Activated B cell treated with CpG ODN at 0.5 μM for 24 hours (primary cell): Measurements from ENCODE around the gene TMEM151A. TPM values are rescaled to one million over a fixed set of nuclear protein-coding genes. Genes with fewer than 3 reads are reported as not detected.
A peak's percentile ranks its signal among the peaks of the same experiment; 100 is the strongest.
"Not testable (repeated sequence)": the region's sequence is repeated elsewhere in the genome, so short reads cannot be mapped to it uniquely, and the experiment has no call there.

ENCODE experiments used
- ATAC-seq: fragments of 200-7000 bp; cut with Tn5 transposase; one replicate; pipeline ENCODE4 v1.10.0; 2021; ENCODE audit warnings: low read depth, mild to moderate bottlenecking, moderate library complexity
- CTCF ChIA-PET: fragments of 350-600 bp; sonication (Branson Sonifier 250); formaldehyde crosslinking; loops from one replicate; lab custom pipeline; 2021; ENCODE audit warnings: antibody characterized with exemption; lab: Charles Lee
- POLR2A ChIA-PET: fragments of 350-600 bp; sonication (Branson Sonifier 250); formaldehyde crosslinking; loops from one replicate; lab custom pipeline; 2021; ENCODE audit warnings: antibody characterized with exemption; lab: Charles Lee
- DNase-seq: peaks from one replicate; pipeline ENCODE4 v3.0.0; 2022
- H3K27ac Mint-ChIP-seq: one replicate; pipeline ENCODE4 v1.8.0; 2020; ENCODE audit warnings: mixed read lengths
- H3K27me3 Mint-ChIP-seq: one replicate; pipeline ENCODE4 v1.8.0; 2021; ENCODE audit warnings: mixed read lengths
- H3K36me3 Mint-ChIP-seq: one replicate; pipeline ENCODE4 v1.8.0; 2021; ENCODE audit warnings: low read depth, mixed read lengths
- H3K4me1 Mint-ChIP-seq: one replicate; pipeline ENCODE4 v1.8.0; 2021; ENCODE audit warnings: mixed read lengths
- H3K4me3 Mint-ChIP-seq: one replicate; pipeline ENCODE4 v1.8.0; 2020; ENCODE audit warnings: mild to moderate bottlenecking, mixed read lengths
- H3K9me3 Mint-ChIP-seq: one replicate; pipeline ENCODE4 v1.8.0; 2020; ENCODE audit warnings: mixed read lengths
- intact Hi-C: fragments of 100-400 bp; cut with micrococcal nuclease; formaldehyde crosslinking; loops from one replicate; pipeline ENCODE4 v1.15.1; 2024
- total RNA-seq: library from RNA; stranded (reverse); gene quantifications from 2 replicates; pipeline ENCODE4 v1.2.3, GENCODE V29; 2022
- TF ChIP-seq, protein P1 (sequence below): fragments of 200-600 bp; IDR thresholded peaks from one replicate; pipeline ENCODE4 v1.8.0; 2022; ENCODE audit warnings: antibody characterized with exemption, mild to moderate bottlenecking

TMEM151A gene
- total RNA-seq, 1 donor from 2014 or later = not detected

DNA sequence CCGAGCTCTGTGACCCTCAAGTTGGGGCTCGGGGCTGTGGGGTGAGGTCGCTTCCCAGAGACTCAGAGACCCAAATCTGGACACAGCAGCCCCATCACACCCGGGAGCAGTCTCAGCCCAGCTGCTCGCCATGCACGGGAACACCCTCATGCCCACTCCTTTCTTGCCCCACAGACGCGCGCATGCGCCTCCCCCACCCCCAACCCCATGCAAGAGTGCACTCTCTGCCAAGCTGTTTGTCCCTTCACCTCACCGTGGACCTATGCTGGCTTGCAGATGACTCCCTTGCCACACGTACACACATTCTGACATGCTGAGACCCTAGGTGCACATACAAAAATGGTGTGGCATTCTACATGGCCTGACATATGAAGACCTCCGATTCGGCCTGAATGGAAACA is 25.6 kb downstream of the TMEM151A start:
- Mint-ChIP-seq H3K27me3 (no peaks in the 10 kb centered on the region), H3K27ac (peak overlapping the region; percentile 90), H3K9me3 (no peaks in the 10 kb centered on the region), H3K36me3 (no peaks in the 10 kb centered on the region), H3K4me3 (peak overlapping the region; percentile 74), H3K4me1 (peaks cover 48% of the 10 kb centered on the region)
- CTCF ChIA-PET = no interaction called here
- DNase-seq (peak; percentile 47), ATAC-seq (peak; percentile 3)
- TF ChIP-seq, protein P1, sequence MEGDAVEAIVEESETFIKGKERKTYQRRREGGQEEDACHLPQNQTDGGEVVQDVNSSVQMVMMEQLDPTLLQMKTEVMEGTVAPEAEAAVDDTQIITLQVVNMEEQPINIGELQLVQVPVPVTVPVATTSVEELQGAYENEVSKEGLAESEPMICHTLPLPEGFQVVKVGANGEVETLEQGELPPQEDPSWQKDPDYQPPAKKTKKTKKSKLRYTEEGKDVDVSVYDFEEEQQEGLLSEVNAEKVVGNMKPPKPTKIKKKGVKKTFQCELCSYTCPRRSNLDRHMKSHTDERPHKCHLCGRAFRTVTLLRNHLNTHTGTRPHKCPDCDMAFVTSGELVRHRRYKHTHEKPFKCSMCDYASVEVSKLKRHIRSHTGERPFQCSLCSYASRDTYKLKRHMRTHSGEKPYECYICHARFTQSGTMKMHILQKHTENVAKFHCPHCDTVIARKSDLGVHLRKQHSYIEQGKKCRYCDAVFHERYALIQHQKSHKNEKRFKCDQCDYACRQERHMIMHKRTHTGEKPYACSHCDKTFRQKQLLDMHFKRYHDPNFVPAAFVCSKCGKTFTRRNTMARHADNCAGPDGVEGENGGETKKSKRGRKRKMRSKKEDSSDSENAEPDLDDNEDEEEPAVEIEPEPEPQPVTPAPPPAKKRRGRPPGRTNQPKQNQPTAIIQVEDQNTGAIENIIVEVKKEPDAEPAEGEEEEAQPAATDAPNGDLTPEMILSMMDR = no peak
- intact Hi-C loops = no loop called here
- POLR2A ChIA-PET = interaction anchor here (0.6 to 2.3 kb wide), 12 partner anchors 18 to 458 kb away, joined by 3 to 9 read pairs (median 4); partner anchors contain the start of genes RIN1, SF3B2 and YIF1A

DNA sequence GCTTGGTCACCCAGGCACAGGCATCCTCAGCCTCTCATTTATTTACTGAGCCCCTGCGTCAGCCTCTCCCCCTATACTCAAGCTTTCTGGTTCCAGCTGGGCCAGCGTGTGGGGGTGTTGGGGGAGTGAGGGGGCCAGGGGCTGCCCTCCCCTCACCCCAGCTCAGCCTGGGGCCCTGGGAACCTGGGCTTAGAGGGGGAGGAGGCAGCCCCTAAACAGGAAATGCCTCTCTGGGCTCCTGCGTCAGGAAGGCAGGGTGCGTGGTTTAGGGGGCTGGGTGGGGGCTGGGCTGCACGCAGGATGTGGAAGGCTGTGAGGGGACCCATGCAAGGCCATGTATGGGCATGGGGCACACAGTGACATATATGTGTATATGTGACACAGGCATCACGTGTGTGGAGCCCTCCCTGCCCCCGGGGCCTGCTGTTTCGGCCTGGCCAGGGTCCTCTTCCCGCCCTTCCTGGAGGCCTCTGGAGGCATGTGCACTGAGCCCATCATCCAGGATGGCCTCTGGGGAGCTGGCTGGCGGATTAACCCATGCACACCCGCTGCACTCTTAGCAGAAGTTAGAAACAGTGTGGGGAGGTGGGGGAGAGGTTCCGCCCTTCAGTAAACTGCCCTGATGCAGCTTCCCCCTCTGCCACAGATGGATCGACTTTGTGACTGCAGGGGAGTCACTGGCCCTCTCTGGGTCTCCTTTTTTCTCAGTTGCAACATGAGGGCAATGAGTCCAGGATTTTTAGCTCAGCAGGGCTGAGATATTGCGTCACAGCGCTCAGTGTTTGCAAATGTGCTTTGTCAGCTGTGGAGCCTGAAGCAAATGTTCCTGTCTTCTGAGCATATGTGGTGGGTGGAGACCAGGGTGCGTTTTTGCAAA is 26.3 kb downstream of the TMEM151A start:
- peaks cover 45% of the 10 kb centered on the region for H3K4me1 Mint-ChIP-seq
- ChIA-PET CTCF (no interaction called here), POLR2A (interaction anchor here (0.6 to 2.3 kb wide), 13 partner anchors 9 to 1780 kb away, joined by 3 to 9 read pairs (median 5); partner anchors contain the start of genes RIN1, SF3B2 and YIF1A)
- TF ChIP-seq, protein P1 = no peak
- H3K36me3 Mint-ChIP-seq = no peaks in the 10 kb centered on the region
- no peaks in the 10 kb centered on the region for H3K27me3 Mint-ChIP-seq
- ATAC-seq (peak; percentile 62), DNase-seq (no peak)
- H3K9me3 Mint-ChIP-seq = no peaks in the 10 kb centered on the region
- H3K27ac Mint-ChIP-seq = peak overlapping the region; percentile 90
- intact Hi-C loops = no loop called here
- H3K4me3 Mint-ChIP-seq = peak overlapping the region; percentile 74

DNA sequence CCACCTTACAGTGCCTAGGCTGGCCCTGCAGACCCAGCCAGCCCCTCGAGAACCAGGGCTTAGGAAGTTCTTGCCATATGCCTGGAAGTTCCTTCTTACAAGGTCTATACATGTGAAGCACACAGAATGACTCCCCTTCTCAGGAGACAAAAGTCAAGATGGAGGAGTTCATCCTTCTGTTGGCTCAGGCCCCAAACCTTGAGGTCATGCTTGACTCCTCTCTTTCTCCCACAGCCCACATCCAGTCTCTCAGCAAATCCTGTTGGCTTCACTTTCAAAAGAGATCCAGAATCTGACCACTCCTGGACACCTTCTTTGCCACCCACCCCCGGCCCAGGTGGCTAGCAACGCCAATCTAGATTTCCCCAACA is 26.9 kb downstream of the TMEM151A start:
- no peaks in the 10 kb centered on the region for H3K27me3 Mint-ChIP-seq
- CTCF ChIA-PET = no interaction called here
- intact Hi-C loops = no loop called here
- no peaks in the 10 kb centered on the region for H3K36me3 Mint-ChIP-seq
- no peaks in the 10 kb centered on the region for H3K9me3 Mint-ChIP-seq
- POLR2A ChIA-PET = interaction anchor here (0.6 to 2.3 kb wide), 8 partner anchors 8 to 1779 kb away, joined by 3 to 9 read pairs (median 6); partner anchors contain the start of genes RIN1 and YIF1A
- no peak for ATAC-seq
- no peak overlapping the region for H3K4me3 Mint-ChIP-seq
- TF ChIP-seq, protein P1 = no peak
- H3K4me1 Mint-ChIP-seq = peaks cover 42% of the 10 kb centered on the region
- H3K27ac Mint-ChIP-seq = peak overlapping the region; percentile 90
- no peak for DNase-seq

DNA sequence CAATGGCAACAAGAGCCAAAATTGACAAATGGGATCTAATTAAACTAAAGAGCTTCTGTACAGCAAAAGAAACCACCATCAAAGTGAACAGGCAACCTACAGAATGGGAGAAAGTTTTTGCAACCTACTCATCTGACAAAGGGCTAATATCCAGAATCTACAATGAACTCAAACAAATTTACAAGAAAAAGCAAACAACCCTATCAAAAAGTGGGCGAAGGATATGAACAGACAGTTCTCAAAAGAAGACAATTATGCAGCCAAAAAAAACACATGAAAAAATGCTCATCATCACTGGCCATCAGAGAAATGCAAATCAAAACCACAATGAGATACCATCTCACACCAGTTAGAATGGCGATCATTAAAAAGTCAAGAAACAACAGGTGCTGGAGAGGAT is 28.6 kb downstream of the TMEM151A start:
- H3K27me3 Mint-ChIP-seq, H3K27ac Mint-ChIP-seq, DNase-seq, CTCF ChIA-PET, ATAC-seq, intact Hi-C loops, H3K36me3 Mint-ChIP-seq, POLR2A ChIA-PET, H3K9me3 Mint-ChIP-seq, H3K4me3 Mint-ChIP-seq: not testable (repeated sequence)
- peaks cover 33% of the 10 kb centered on the region for H3K4me1 Mint-ChIP-seq

DNA sequence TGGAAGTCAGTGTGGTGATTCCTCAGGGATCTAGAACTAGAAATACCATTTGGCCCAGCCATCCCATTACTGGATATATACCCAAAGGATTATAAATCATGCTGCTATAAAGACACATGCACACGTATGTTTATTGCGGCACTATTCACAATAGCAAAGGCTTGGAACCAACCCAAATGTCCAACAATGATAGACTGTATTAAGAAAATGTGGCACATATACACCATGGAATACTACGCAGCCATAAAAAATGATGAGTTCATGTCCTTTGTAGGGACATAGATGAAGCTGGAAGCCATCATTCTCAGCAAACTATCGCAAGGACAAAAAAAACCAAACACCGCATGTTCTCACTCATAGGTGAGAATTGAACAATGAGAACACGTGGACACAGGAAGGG is 29.1 kb downstream of the TMEM151A start:
- H3K27me3 Mint-ChIP-seq, H3K36me3 Mint-ChIP-seq, CTCF ChIA-PET, H3K9me3 Mint-ChIP-seq, intact Hi-C loops, H3K4me3 Mint-ChIP-seq, POLR2A ChIA-PET, DNase-seq, H3K27ac Mint-ChIP-seq, ATAC-seq: not testable (repeated sequence)
- peaks cover 30% of the 10 kb centered on the region for H3K4me1 Mint-ChIP-seq

DNA sequence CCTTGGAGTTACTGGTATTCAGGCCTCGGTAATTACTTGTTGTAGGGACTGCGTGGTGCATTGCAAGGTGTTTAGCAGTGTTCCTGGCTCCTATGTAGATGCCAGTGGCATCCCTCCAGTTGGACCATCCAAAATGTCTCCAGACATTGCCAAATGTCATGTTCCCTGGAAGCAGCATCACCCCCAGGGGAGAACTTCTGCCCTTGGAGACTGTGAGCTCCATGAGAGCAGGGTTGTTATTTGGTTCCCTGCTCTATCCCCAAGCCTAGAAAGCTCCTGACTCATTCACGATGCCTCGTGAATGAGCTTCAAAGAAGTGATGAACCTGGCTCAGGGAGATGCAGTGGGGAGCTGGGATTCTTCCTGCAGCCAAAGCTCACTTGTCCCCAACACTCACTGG is 29.9 kb downstream of the TMEM151A start:
- no peak for DNase-seq
- TF ChIP-seq, protein P1 = no peak
- POLR2A ChIA-PET = no interaction called here
- H3K9me3 Mint-ChIP-seq = no peaks in the 10 kb centered on the region
- CTCF ChIA-PET = interaction anchor here (1.3 kb wide), 1 partner anchor 10 kb away, joined by 3 read pairs; no protein-coding TSS in a partner anchor
- intact Hi-C loops = no loop called here
- no peak overlapping the region for H3K27ac Mint-ChIP-seq
- ATAC-seq = no peak
- H3K4me3 Mint-ChIP-seq = no peak overlapping the region
- H3K36me3 Mint-ChIP-seq = no peaks in the 10 kb centered on the region
- no peaks in the 10 kb centered on the region for H3K27me3 Mint-ChIP-seq
- H3K4me1 Mint-ChIP-seq = peaks cover 32% of the 10 kb centered on the region
